ENCODE measurements around the gene DIP2A.

DNA sequence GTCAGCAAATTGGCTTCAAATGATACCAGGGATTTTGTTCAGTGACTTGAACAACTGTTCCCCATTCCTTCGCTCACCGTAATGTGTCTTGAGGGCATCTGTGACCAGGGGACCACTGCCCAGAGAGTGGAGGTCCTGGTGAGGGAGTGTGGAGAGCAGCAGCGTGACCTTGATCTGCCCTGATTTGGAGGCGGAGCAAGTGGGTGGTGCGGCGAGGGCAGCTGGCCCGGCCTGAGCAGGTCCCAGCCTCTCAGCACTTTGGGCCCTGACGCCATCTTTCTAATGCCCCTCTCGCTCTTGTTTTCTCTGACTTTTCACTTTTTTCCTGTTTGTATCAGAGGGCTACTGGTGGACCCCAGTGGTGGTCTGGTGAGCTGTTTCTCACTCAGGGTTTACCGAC, 31.1 kb downstream of the DIP2A start:
- TF ChIP-seq, protein P1, sequence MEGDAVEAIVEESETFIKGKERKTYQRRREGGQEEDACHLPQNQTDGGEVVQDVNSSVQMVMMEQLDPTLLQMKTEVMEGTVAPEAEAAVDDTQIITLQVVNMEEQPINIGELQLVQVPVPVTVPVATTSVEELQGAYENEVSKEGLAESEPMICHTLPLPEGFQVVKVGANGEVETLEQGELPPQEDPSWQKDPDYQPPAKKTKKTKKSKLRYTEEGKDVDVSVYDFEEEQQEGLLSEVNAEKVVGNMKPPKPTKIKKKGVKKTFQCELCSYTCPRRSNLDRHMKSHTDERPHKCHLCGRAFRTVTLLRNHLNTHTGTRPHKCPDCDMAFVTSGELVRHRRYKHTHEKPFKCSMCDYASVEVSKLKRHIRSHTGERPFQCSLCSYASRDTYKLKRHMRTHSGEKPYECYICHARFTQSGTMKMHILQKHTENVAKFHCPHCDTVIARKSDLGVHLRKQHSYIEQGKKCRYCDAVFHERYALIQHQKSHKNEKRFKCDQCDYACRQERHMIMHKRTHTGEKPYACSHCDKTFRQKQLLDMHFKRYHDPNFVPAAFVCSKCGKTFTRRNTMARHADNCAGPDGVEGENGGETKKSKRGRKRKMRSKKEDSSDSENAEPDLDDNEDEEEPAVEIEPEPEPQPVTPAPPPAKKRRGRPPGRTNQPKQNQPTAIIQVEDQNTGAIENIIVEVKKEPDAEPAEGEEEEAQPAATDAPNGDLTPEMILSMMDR (conservative IDR thresholded peaks at IDR 0.05): no peak
- no peak for TF ChIP-seq EZH2 (IDR thresholded peaks at IDR 0.05; ENCODE audit: low read depth)
